ENCODE results near the gene TMEM273.

GRCh38 chr10:49107887-49108267, 80.3 kb downstream of the TMEM273 start:
- TF ChIP-seq POLR2AphosphoS5 (IDR thresholded peaks at IDR 0.05) (no peak), POLR2A (IDR thresholded peaks at IDR 0.05) (no peak)
- TF ChIP-seq, protein P1, sequence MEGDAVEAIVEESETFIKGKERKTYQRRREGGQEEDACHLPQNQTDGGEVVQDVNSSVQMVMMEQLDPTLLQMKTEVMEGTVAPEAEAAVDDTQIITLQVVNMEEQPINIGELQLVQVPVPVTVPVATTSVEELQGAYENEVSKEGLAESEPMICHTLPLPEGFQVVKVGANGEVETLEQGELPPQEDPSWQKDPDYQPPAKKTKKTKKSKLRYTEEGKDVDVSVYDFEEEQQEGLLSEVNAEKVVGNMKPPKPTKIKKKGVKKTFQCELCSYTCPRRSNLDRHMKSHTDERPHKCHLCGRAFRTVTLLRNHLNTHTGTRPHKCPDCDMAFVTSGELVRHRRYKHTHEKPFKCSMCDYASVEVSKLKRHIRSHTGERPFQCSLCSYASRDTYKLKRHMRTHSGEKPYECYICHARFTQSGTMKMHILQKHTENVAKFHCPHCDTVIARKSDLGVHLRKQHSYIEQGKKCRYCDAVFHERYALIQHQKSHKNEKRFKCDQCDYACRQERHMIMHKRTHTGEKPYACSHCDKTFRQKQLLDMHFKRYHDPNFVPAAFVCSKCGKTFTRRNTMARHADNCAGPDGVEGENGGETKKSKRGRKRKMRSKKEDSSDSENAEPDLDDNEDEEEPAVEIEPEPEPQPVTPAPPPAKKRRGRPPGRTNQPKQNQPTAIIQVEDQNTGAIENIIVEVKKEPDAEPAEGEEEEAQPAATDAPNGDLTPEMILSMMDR (IDR thresholded peaks at IDR 0.05) = no peak
